Glomerular visceral epithelial cell (primary cell): Measurements from ENCODE around the gene EIF4E2.

ENCODE experiments used
- DNase-seq: peaks from one replicate; pipeline ENCODE4 v3.0.0-alpha.2; 2016; ENCODE audit errors: extremely low spot score

Gene EIF4E2

GRCh38 chr2:232598293-232598692, 47.8 kb downstream of the EIF4E2 start:
- DNase-seq: no peak

- no peak for DNase-seq
Measured at GRCh38 chr2:232600053-232600773, 49.7 kb downstream of the EIF4E2 start.

GRCh38 chr2:232603283-232603682, 52.8 kb downstream of the EIF4E2 start:
- no peak for DNase-seq

- DNase-seq: no peak
Measured at GRCh38 chr2:232604535-232604934, 54.0 kb downstream of the EIF4E2 start.

- no peak for DNase-seq
Measured at GRCh38 chr2:232607011-232607410, 56.5 kb downstream of the EIF4E2 start.

GRCh38 chr2:232609607-232610006, 59.1 kb downstream of the EIF4E2 start:
- no peak for DNase-seq

GRCh38 chr2:232610081-232610480, 59.6 kb downstream of the EIF4E2 start:
- no peak for DNase-seq

- no peak for DNase-seq
Measured at GRCh38 chr2:232611061-232611460, 60.6 kb downstream of the EIF4E2 start.

GRCh38 chr2:232611559-232612218, 61.2 kb downstream of the EIF4E2 start:
- peak; percentile 64 for DNase-seq

- no peak for DNase-seq
Measured at GRCh38 chr2:232613538-232614134, 63.1 kb downstream of the EIF4E2 start.

- DNase-seq: no peak
Measured at GRCh38 chr2:232615339-232615738, 64.8 kb downstream of the EIF4E2 start.
